WI38 (cell line): ENCODE results near the gene LAGE3.

Experiments
- H3K4me3 ChIP-seq: 2 replicates; pipeline ENCODE4 v1.5.1; 2011; ENCODE audit warnings: low read depth, mild to moderate bottlenecking, control low read depth, low read length
- TF ChIP-seq, protein P1 (sequence below): IDR thresholded peaks from 2 replicates; pipeline ENCODE4 v1.5.1; 2012; ENCODE audit warnings: low read depth, mild to moderate bottlenecking, control low read depth, low read length

LAGE3 gene

DNA sequence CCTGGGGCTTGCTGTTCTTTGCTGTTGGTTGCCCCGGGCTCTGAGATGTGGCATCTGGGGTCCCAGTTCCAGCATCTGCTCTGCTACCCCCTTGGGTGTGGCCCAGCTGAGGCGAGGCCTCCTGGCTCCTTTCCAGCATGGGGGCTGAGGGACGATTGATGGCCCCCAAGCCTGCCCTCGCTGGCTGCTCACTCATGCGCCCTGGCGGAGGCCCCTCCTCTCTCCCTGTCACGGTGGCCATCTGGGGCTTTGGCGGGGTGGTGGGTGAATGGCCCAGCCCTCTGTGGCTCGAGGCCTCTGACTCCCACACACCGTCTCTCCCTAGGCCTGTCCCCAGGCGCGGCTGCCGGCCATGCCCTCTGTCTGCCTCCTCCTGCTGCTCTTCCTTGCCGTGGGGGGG is 19.2 kb downstream of the LAGE3 start:
- TF ChIP-seq, protein P1, sequence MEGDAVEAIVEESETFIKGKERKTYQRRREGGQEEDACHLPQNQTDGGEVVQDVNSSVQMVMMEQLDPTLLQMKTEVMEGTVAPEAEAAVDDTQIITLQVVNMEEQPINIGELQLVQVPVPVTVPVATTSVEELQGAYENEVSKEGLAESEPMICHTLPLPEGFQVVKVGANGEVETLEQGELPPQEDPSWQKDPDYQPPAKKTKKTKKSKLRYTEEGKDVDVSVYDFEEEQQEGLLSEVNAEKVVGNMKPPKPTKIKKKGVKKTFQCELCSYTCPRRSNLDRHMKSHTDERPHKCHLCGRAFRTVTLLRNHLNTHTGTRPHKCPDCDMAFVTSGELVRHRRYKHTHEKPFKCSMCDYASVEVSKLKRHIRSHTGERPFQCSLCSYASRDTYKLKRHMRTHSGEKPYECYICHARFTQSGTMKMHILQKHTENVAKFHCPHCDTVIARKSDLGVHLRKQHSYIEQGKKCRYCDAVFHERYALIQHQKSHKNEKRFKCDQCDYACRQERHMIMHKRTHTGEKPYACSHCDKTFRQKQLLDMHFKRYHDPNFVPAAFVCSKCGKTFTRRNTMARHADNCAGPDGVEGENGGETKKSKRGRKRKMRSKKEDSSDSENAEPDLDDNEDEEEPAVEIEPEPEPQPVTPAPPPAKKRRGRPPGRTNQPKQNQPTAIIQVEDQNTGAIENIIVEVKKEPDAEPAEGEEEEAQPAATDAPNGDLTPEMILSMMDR, result no peak
- peak overlapping the region; percentile 76 for H3K4me3 ChIP-seq

GRCh38 chrX:154458954-154459778 is 19.9 kb downstream of the LAGE3 start:
- TF ChIP-seq, protein P1, result no peak
- peak overlapping the region; percentile 76 for H3K4me3 ChIP-seq

- peak within 1 kb of the TSS; percentile 76 for H3K4me3 ChIP-seq
- TF ChIP-seq, protein P1, result no peak
Observed at GRCh38 chrX:154458116-154458953, 20.7 kb downstream of the LAGE3 start, which contains the start of gene PLXNA3. Gene PLXNA3, plus strand, starts transcription at chrX:154458281. Its CDS starts 1,903 bp downstream, at chrX:154460184.

- peak overlapping the region; percentile 50 for H3K4me3 ChIP-seq
Observed at GRCh38 chrX:154457491-154458115, 21.5 kb downstream of the LAGE3 start.

GRCh38 chrX:154452823-154453222 is 26.3 kb downstream of the LAGE3 start:
- H3K4me3 ChIP-seq, result no peak overlapping the region
- TF ChIP-seq, protein P1, result no peak

More at GRCh38 chrX:154457491-154458115, 21.5 kb downstream of the LAGE3 start:
- TF ChIP-seq, protein P1, result no peak

- no peak overlapping the region for H3K4me3 ChIP-seq
- TF ChIP-seq, protein P1, result no peak
Observed at GRCh38 chrX:154450312-154450711, 28.8 kb downstream of the LAGE3 start.
